Fibroblast of skin of back (primary cell): ENCODE results near the gene ENO2.
A peak's percentile ranks its signal among the peaks of the same experiment; 100 is the strongest.

Experiments used
- DNase-seq: peaks from one replicate; pipeline ENCODE4 v3.0.0-alpha.2; 2013

ENO2 gene

DNA sequence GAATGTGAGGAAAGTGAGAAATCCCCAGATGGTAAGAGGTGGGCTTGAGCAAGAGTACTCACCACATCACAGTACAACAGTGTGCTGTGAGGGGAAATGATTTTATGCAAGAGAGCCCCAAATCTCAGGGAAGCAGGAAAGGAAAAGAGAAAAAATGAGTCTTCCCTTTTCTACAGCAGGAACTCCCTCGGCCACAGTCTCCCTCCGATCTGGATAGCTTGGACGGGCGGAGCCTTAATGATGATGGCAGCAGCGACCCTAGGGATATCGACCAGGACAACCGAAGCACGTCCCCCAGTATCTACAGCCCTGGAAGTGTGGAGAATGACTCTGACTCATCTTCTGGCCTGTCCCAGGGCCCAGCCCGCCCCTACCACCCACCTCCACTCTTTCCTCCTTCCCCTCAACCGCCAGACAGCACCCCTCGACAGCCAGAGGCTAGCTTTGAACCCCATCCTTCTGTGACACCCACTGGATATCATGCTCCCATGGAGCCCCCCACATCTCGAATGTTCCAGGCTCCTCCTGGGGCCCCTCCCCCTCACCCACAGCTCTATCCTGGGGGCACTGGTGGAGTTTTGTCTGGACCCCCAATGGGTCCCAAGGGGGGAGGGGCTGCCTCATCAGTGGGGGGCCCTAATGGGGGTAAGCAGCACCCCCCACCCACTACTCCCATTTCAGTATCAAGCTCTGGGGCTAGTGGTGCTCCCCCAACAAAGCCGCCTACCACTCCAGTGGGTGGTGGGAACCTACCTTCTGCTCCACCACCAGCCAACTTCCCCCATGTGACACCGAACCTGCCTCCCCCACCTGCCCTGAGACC lies 21.2 kb downstream of the ENO2 start:
- DNase-seq, result no peak

DNA sequence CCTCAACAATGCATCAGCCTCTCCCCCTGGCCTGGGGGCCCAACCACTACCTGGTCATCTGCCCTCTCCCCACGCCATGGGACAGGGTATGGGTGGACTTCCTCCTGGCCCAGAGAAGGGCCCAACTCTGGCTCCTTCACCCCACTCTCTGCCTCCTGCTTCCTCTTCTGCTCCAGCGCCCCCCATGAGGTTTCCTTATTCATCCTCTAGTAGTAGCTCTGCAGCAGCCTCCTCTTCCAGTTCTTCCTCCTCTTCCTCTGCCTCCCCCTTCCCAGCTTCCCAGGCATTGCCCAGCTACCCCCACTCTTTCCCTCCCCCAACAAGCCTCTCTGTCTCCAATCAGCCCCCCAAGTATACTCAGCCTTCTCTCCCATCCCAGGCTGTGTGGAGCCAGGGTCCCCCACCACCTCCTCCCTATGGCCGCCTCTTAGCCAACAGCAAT lies 21.8 kb downstream of the ENO2 start:
- DNase-seq, result no peak

DNA sequence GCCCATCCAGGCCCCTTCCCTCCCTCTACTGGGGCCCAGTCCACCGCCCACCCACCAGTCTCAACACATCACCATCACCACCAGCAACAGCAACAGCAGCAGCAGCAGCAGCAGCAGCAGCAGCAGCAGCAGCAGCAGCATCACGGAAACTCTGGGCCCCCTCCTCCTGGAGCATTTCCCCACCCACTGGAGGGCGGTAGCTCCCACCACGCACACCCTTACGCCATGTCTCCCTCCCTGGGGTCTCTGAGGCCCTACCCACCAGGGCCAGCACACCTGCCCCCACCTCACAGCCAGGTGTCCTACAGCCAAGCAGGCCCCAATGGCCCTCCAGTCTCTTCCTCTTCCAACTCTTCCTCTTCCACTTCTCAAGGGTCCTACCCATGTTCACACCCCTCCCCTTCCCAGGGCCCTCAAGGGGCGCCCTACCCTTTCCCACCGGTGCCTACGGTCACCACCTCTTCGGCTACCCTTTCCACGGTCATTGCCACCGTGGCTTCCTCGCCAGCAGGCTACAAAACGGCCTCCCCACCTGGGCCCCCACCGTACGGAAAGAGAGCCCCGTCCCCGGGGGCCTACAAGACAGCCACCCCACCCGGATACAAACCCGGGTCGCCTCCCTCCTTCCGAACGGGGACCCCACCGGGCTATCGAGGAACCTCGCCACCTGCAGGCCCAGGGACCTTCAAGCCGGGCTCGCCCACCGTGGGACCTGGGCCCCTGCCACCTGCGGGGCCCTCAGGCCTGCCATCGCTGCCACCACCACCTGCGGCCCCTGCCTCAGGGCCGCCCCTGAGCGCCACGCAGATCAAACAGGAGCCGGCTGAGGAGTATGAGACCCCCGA lies 22.5 kb downstream of the ENO2 start:
- DNase-seq, result no peak

DNA sequence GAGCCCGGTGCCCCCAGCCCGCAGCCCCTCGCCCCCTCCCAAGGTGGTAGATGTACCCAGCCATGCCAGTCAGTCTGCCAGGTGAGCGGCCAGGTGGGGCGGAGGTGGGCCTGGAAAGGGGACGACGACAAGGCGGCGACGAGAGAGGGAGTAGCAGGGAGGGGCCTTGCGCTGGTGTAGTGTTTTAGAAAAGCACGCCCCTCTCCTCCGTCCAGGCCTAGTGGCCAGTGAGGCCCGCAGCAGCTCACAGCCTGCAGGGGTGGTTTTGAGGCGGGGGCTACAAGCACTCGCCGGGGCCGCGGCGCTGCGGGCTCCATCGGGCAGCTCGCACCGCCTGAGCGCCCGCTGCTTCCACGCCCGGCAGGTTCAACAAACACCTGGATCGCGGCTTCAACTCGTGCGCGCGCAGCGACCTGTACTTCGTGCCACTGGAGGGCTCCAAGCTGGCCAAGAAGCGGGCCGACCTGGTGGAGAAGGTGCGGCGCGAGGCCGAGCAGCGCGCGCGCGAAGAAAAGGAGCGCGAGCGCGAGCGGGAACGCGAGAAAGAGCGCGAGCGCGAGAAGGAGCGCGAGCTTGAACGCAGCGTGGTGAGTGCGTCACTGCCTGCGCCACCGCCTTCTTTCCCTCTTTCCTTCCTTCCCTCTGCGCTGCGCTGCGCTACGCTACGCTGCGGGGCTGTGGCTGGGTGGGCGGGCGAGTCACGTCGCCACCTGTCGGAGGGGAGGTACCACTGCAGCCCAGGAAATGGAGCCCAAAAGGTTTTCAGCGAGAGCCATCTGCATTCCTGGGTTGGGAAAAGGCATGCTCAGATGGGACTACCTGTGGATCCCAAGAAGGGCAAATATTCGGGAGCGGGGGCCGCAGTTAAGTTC lies 23.3 kb downstream of the ENO2 start:
- peak; percentile 94 for DNase-seq

GRCh38 chr12:6938353-6939190 lies 24.2 kb downstream of the ENO2 start:
- DNase-seq, result no peak

DNA sequence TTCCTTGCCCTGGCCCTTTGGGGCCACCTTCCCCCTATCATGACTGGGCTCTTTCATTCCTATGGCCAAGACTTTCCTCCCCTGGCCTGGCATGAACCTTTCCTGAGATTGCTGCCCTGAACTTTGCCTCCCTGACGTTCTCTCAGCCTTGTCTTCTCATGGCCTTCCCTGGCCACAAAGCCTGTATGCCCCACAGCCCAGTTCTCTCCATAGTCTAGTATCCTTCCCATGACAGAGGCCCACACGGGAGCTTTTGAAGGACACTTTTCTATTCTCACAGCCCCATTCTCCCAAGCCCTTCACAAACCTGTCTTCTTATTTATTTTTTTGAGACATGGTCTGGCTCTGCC lies 24.8 kb downstream of the ENO2 start:
- DNase-seq, result no peak

- no peak for DNase-seq
These were observed 26.9 kb downstream of the ENO2 start for GRCh38 chr12:6941267-6941666.

DNA sequence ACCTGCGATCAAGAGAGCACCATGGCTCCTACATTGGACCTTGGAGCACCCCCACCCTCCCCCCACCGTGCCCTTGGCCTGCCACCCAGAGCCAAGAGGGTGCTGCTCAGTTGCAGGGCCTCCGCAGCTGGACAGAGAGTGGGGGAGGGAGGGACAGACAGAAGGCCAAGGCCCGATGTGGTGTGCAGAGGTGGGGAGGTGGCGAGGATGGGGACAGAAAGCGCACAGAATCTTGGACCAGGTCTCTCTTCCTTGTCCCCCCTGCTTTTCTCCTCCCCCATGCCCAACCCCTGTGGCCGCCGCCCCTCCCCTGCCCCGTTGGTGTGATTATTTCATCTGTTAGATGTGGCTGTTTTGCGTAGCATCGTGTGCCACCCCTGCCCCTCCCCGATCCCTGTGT lies 27.4 kb downstream of the ENO2 start:
- DNase-seq, result no peak

- DNase-seq, result no peak
These were observed 27.9 kb downstream of the ENO2 start for GRCh38 chr12:6942331-6942665.

GRCh38 chr12:6943389-6943721 lies 29.0 kb downstream of the ENO2 start:
- peak; percentile 94 for DNase-seq

GRCh38 chr12:6943722-6944380 lies 29.5 kb downstream of the ENO2 start, which contains the start of the genes C12orf57 and RNU7-1:
C12orf57 (plus strand) TSS chr12:6944022; CDS start chr12:6944122, 100 bp downstream.
RNU7-1 (plus strand) TSS chr12:6943816.
- DNase-seq, result peak; percentile 95

GRCh38 chr12:6944381-6945186 lies 30.2 kb downstream of the ENO2 start:
- peak; percentile 93 for DNase-seq

DNA sequence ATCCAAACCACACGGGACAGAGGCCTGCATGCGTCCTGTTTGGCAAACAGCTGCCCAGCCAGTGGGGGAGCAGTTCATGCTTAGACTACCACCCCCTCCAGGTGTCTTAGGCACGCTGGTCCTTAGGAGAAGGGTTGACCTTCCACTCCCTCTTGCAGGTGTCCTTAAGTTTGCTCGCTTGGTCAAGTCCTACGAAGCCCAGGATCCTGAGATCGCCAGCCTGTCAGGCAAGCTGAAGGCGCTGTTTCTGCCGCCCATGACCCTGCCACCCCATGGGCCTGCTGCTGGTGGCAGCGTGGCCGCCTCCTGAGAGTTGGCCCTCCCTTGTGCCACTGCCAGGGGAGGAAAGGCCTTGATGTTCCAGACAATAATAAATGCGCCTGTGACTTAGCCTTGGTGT lies 31.2 kb downstream of the ENO2 start:
- DNase-seq, result no peak

- DNase-seq, result no peak
These were observed 31.9 kb downstream of the ENO2 start for GRCh38 chr12:6946033-6946919.

- no peak for DNase-seq
These were observed 32.6 kb downstream of the ENO2 start for GRCh38 chr12:6946920-6947374.

- DNase-seq, result no peak
These were observed 33.2 kb downstream of the ENO2 start for GRCh38 chr12:6947615-6948014.

DNA sequence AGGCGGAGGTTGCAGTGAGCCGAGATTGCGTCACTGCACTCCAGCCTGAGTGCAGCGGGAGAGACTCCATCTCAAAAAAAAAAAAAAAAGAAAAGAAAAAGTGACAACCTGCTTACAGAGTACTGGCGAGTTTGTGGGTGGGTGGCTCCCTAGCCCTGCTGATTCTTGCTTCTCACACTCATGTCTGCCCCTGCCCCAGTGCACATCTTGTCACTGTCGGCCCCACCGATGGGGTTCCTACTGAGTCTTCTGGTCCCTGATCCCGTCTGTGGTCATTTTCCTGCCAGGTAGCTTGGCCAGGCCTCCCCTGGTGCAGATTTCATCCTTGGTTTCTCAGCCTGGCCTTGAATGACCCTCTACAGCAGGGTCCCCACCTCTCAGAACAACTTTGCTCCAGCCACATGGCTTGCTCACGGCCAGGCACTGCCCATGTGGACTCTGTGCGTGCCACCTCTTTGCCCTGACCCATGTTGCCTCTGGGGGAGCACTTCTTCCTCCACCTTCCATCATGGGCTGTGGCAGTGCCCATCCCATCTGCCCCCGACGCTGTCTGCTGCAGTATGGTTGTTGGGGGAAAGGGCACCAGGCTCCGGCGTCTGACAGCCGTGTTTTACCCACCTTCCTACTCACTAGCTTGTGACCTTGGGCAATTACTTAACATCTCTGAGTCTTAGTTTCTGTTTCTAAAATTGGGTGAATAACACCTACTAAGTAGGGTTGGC lies 34.7 kb downstream of the ENO2 start:
- DNase-seq, result no peak

GRCh38 chr12:6950401-6950801 lies 36.0 kb downstream of the ENO2 start:
- no peak for DNase-seq
